ENCODE measurements around the gene OSTF1.

The OSTF1 gene

DNA sequence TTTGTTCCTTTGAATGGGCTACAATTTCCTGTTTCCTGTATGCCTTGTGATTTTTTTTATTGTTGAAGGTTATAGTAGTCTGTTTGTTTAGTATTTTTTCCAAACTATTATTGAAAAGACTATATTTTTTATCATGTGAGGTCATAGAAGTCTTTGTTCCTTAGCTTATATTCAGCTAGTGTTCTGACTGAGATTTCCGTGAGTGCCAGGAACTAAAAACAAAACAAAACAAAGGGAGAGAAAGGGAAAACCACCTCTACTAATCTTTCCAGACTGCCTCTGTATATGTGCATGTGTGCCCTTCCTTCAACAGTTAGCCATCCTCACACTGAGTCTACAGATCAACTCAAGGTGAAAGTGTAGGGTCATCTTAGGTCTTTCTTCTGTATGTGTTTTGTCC, 79.0 kb downstream of the OSTF1 start:
- TF ChIP-seq CTCF (IDR thresholded peaks at IDR 0.05; ENCODE audit: low read depth, low read length): no peak
- no peaks in the 10 kb centered on the region for H3K36me3 ChIP-seq
- H3K27me3 ChIP-seq: no peaks in the 10 kb centered on the region
- H3K4me1 ChIP-seq: peaks cover 4% of the 10 kb centered on the region
- no peak overlapping the region for H3K4me3 ChIP-seq (ENCODE audit: low read depth, low read length)
- no peak for DNase-seq
- no peaks in the 10 kb centered on the region for H3K9me3 ChIP-seq

GRCh38 chr9:75168270-75169178, 80.2 kb downstream of the OSTF1 start:
- H3K36me3 ChIP-seq: no peaks in the 10 kb centered on the region
- H3K9me3 ChIP-seq: no peaks in the 10 kb centered on the region
- H3K4me1 ChIP-seq: peaks cover 4% of the 10 kb centered on the region
- H3K4me3 ChIP-seq (ENCODE audit: low read depth, low read length): no peak overlapping the region
- H3K27me3 ChIP-seq: no peaks in the 10 kb centered on the region
- TF ChIP-seq CTCF (IDR thresholded peaks at IDR 0.05; ENCODE audit: low read depth, low read length): no peak
- no peak for DNase-seq

- DNase-seq: no peak
- Histone ChIP-seq H3K4me1 (peaks cover 4% of the 10 kb centered on the region), H3K9me3 (no peaks in the 10 kb centered on the region), H3K36me3 (no peaks in the 10 kb centered on the region), H3K4me3 (ENCODE audit: low read depth, low read length) (no peak overlapping the region), H3K27me3 (no peaks in the 10 kb centered on the region)
- no peak for TF ChIP-seq CTCF (IDR thresholded peaks at IDR 0.05; ENCODE audit: low read depth, low read length)
Observed at GRCh38 chr9:75169623-75170022, 81.3 kb downstream of the OSTF1 start.

GRCh38 chr9:75170898-75171360, 82.6 kb downstream of the OSTF1 start:
- H3K36me3 ChIP-seq: no peaks in the 10 kb centered on the region
- TF ChIP-seq CTCF (IDR thresholded peaks at IDR 0.05; ENCODE audit: low read depth, low read length): no peak

GRCh38 chr9:75175395-75175794, 87.1 kb downstream of the OSTF1 start:
- H3K9me3 ChIP-seq: no peaks in the 10 kb centered on the region
- H3K4me3 ChIP-seq (ENCODE audit: low read depth, low read length): no peak overlapping the region
- H3K36me3 ChIP-seq: no peaks in the 10 kb centered on the region
- peaks cover 8% of the 10 kb centered on the region; the same call in 1 of the 2 replicates for H3K4me1 ChIP-seq
- TF ChIP-seq CTCF (IDR thresholded peaks at IDR 0.05; ENCODE audit: low read depth, low read length): no peak
- peak; percentile 49 for DNase-seq
- no peaks in the 10 kb centered on the region for H3K27me3 ChIP-seq

More at GRCh38 chr9:75170898-75171360, 82.6 kb downstream of the OSTF1 start:
- DNase-seq: no peak
- H3K27me3 ChIP-seq: no peaks in the 10 kb centered on the region
- H3K9me3 ChIP-seq: no peaks in the 10 kb centered on the region
- no peak overlapping the region for H3K4me3 ChIP-seq (ENCODE audit: low read depth, low read length)
- peaks cover 9% of the 10 kb centered on the region for H3K4me1 ChIP-seq

GRCh38 chr9:75176037-75176436, 87.7 kb downstream of the OSTF1 start:
- no peak for DNase-seq
- peaks cover 8% of the 10 kb centered on the region; the same call in 1 of the 2 replicates for H3K4me1 ChIP-seq
- no peaks in the 10 kb centered on the region for H3K27me3 ChIP-seq
- H3K9me3 ChIP-seq: no peaks in the 10 kb centered on the region
- H3K4me3 ChIP-seq (ENCODE audit: low read depth, low read length): no peak overlapping the region
- H3K36me3 ChIP-seq: no peaks in the 10 kb centered on the region
- TF ChIP-seq CTCF (IDR thresholded peaks at IDR 0.05; ENCODE audit: low read depth, low read length): no peak
